Measurements from ENCODE around the gene KLHL42. TPM values are rescaled to one million over a fixed set of nuclear protein-coding genes. Genes with fewer than 3 reads are reported as not detected.

The KLHL42 gene
- total RNA-seq, 1 donor from 2014 or later, result 30.0 TPM

GRCh38 chr12:27801630-27802029 is 21.6 kb downstream of the KLHL42 start:
- Histone ChIP-seq H3K36me3 (peaks cover 0 to 31% of the 10 kb centered on the region in 2 donors), H3K4me1 (no peaks in the 10 kb centered on the region), H3K27ac (no peak overlapping the region), H3K4me3 (no peak overlapping the region), H3K27me3 (no peaks in the 10 kb centered on the region), H3K9me3 (no peaks in the 10 kb centered on the region)
- no peak for TF ChIP-seq CTCF (IDR thresholded peaks at IDR 0.05)
- TF ChIP-seq POLR2A (IDR thresholded peaks at IDR 0.05), result no peak
- TF ChIP-seq POLR2AphosphoS5 (IDR thresholded peaks at IDR 0.05; ENCODE audit: insufficient read depth in 1 of 2, low read depth in 1 of 2), result no peak
- no peak for DNase-seq (ENCODE audit: extremely low spot score in 2 of 2)
- intact Hi-C loops (cut with DNase I), result no loop called here

GRCh38 chr12:27802511-27802910 is 22.5 kb downstream of the KLHL42 start:
- intact Hi-C loops (cut with DNase I), result no loop called here
- Histone ChIP-seq H3K27ac (no peak overlapping the region), H3K27me3 (no peaks in the 10 kb centered on the region), H3K4me1 (no peaks in the 10 kb centered on the region), H3K36me3 (peaks cover 0 to 25% of the 10 kb centered on the region in 2 donors), H3K9me3 (no peaks in the 10 kb centered on the region), H3K4me3 (no peak overlapping the region)
- no peak for TF ChIP-seq POLR2AphosphoS5 (IDR thresholded peaks at IDR 0.05; ENCODE audit: insufficient read depth in 1 of 2, low read depth in 1 of 2)
- no peak for TF ChIP-seq CTCF (IDR thresholded peaks at IDR 0.05)
- TF ChIP-seq POLR2A (IDR thresholded peaks at IDR 0.05), result no peak
- DNase-seq (ENCODE audit: extremely low spot score in 2 of 2), result no peak

GRCh38 chr12:27802936-27803335 is 22.9 kb downstream of the KLHL42 start:
- H3K36me3 ChIP-seq, result peaks cover 0 to 20% of the 10 kb centered on the region in 2 donors
- TF ChIP-seq CTCF (IDR thresholded peaks at IDR 0.05) (no peak), POLR2A (IDR thresholded peaks at IDR 0.05) (no peak), POLR2AphosphoS5 (IDR thresholded peaks at IDR 0.05; ENCODE audit: insufficient read depth in 1 of 2, low read depth in 1 of 2) (no peak)
- DNase-seq (ENCODE audit: extremely low spot score in 2 of 2), result no peak
- H3K4me3 ChIP-seq, result no peak overlapping the region
- H3K27ac ChIP-seq, result no peak overlapping the region
- intact Hi-C loops (cut with DNase I), result no loop called here
- H3K4me1 ChIP-seq, result no peaks in the 10 kb centered on the region
- no peaks in the 10 kb centered on the region for H3K9me3 ChIP-seq
- no peaks in the 10 kb centered on the region for H3K27me3 ChIP-seq

- no peak overlapping the region for H3K4me3 ChIP-seq
- H3K4me1 ChIP-seq, result no peaks in the 10 kb centered on the region
- no peak overlapping the region for H3K27ac ChIP-seq
- H3K27me3 ChIP-seq, result no peaks in the 10 kb centered on the region
- intact Hi-C loops (cut with DNase I), result no loop called here
- H3K9me3 ChIP-seq, result no peaks in the 10 kb centered on the region
- TF ChIP-seq POLR2AphosphoS5 (IDR thresholded peaks at IDR 0.05; ENCODE audit: insufficient read depth in 1 of 2, low read depth in 1 of 2) (no peak), POLR2A (IDR thresholded peaks at IDR 0.05) (no peak), CTCF (IDR thresholded peaks at IDR 0.05) (no peak)
- no peak for DNase-seq (ENCODE audit: extremely low spot score in 2 of 2)
- peaks cover 0 to 5% of the 10 kb centered on the region in 2 donors for H3K36me3 ChIP-seq
These were observed 25.2 kb downstream of the KLHL42 start for GRCh38 chr12:27805238-27805637.

GRCh38 chr12:27806259-27806658 is 26.2 kb downstream of the KLHL42 start:
- intact Hi-C loops (cut with DNase I), result no loop called here
- no peak for DNase-seq (ENCODE audit: extremely low spot score in 2 of 2)
- Histone ChIP-seq H3K4me1 (no peaks in the 10 kb centered on the region), H3K4me3 (no peak overlapping the region), H3K27ac (no peak overlapping the region), H3K27me3 (no peaks in the 10 kb centered on the region), H3K9me3 (no peaks in the 10 kb centered on the region), H3K36me3 (no peaks in the 10 kb centered on the region)
- no peak for TF ChIP-seq CTCF (IDR thresholded peaks at IDR 0.05)
- no peak for TF ChIP-seq POLR2AphosphoS5 (IDR thresholded peaks at IDR 0.05; ENCODE audit: insufficient read depth in 1 of 2, low read depth in 1 of 2)
- TF ChIP-seq POLR2A (IDR thresholded peaks at IDR 0.05), result no peak
